ENCODE data around the gene CPNE2.

CPNE2 gene

GRCh38 chr16:57133031-57133430, 40.6 kb downstream of the CPNE2 start:
- Mint-ChIP-seq H3K36me3 (ENCODE audit: low read depth) (no peaks in the 10 kb centered on the region), H3K9me3 (no peaks in the 10 kb centered on the region), H3K27me3 (no peaks in the 10 kb centered on the region), H3K27ac (peak overlapping the region; percentile 94), H3K4me1 (ENCODE audit: low read depth) (peaks cover 74% of the 10 kb centered on the region), H3K4me3 (no peak overlapping the region)
- no peak for DNase-seq

DNA sequence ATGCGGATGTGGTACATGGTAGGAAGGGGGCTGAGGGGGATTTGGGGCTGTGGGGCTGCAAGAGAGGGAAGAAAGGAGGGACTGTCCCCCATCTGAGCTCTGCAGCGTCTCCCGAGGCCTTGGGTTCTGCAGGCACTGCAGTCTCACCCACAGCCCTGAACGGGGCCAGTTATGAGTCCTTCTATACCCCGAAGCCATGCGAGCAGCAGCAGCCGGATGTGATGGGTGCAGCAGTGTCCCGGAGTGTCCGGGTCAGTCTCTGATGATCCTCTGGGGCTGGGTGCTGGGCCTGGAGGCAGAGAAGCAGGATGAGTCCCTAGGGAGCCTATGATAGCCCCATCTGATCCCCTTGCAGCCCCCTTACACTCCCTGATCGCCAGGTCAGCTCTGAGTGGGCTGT, 41.5 kb downstream of the CPNE2 start:
- Mint-ChIP-seq H3K36me3 (ENCODE audit: low read depth) (no peaks in the 10 kb centered on the region), H3K4me3 (peak overlapping the region; percentile 66), H3K4me1 (ENCODE audit: low read depth) (peaks cover 69% of the 10 kb centered on the region), H3K27me3 (no peaks in the 10 kb centered on the region), H3K9me3 (no peaks in the 10 kb centered on the region), H3K27ac (peak overlapping the region; percentile 94)
- peak; percentile 48 for DNase-seq

- Mint-ChIP-seq H3K4me1 (ENCODE audit: low read depth) (peaks cover 63% of the 10 kb centered on the region), H3K27me3 (no peaks in the 10 kb centered on the region), H3K9me3 (no peaks in the 10 kb centered on the region), H3K27ac (peak overlapping the region; percentile 94), H3K36me3 (ENCODE audit: low read depth) (no peaks in the 10 kb centered on the region), H3K4me3 (peak overlapping the region; percentile 66)
- peak; percentile 67 for DNase-seq
Measured at GRCh38 chr16:57134982-57135381, 42.6 kb downstream of the CPNE2 start.

DNA sequence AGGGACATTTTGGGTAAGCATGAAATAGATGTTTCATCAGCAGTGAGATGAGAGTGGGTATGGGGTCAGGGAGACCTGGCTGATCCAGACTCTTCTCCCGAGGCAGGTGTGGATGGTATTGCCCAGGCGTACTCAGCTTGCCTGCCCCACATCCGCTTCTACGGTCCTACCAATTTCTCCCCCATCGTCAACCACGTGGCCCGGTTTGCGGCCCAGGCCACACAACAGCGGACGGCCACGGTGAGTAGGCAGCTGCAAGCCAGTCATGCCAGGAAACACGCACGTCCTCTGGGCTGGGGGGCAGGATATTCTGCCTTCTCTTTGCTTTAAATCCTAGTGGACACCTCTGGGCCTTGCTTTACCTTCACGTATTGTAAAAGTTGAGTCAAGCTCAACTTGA, 44.7 kb downstream of the CPNE2 start:
- no peak overlapping the region for H3K4me3 Mint-ChIP-seq

GRCh38 chr16:57137566-57138273, 45.3 kb downstream of the CPNE2 start:
- peaks cover 60% of the 10 kb centered on the region for H3K4me1 Mint-ChIP-seq (ENCODE audit: low read depth)
- H3K4me3 Mint-ChIP-seq = no peak overlapping the region
- no peaks in the 10 kb centered on the region for H3K27me3 Mint-ChIP-seq
- no peaks in the 10 kb centered on the region for H3K9me3 Mint-ChIP-seq
- H3K36me3 Mint-ChIP-seq (ENCODE audit: low read depth) = no peaks in the 10 kb centered on the region
- H3K27ac Mint-ChIP-seq = peak overlapping the region; percentile 1
- no peak for DNase-seq

More for the DNA sequence above, 44.7 kb downstream of the CPNE2 start:
- peak overlapping the region; percentile 79 for H3K27ac Mint-ChIP-seq
- H3K36me3 Mint-ChIP-seq (ENCODE audit: low read depth) = no peaks in the 10 kb centered on the region
- H3K4me1 Mint-ChIP-seq (ENCODE audit: low read depth) = peaks cover 60% of the 10 kb centered on the region
- no peak for DNase-seq
- H3K9me3 Mint-ChIP-seq = no peaks in the 10 kb centered on the region
- H3K27me3 Mint-ChIP-seq = no peaks in the 10 kb centered on the region

- Mint-ChIP-seq H3K27ac (peak overlapping the region; percentile 1), H3K4me3 (no peak overlapping the region), H3K4me1 (ENCODE audit: low read depth) (peaks cover 61% of the 10 kb centered on the region), H3K9me3 (no peaks in the 10 kb centered on the region), H3K36me3 (ENCODE audit: low read depth) (no peaks in the 10 kb centered on the region), H3K27me3 (no peaks in the 10 kb centered on the region)
- DNase-seq = peak; percentile 15
Measured at GRCh38 chr16:57138281-57138935, 46.0 kb downstream of the CPNE2 start.

DNA sequence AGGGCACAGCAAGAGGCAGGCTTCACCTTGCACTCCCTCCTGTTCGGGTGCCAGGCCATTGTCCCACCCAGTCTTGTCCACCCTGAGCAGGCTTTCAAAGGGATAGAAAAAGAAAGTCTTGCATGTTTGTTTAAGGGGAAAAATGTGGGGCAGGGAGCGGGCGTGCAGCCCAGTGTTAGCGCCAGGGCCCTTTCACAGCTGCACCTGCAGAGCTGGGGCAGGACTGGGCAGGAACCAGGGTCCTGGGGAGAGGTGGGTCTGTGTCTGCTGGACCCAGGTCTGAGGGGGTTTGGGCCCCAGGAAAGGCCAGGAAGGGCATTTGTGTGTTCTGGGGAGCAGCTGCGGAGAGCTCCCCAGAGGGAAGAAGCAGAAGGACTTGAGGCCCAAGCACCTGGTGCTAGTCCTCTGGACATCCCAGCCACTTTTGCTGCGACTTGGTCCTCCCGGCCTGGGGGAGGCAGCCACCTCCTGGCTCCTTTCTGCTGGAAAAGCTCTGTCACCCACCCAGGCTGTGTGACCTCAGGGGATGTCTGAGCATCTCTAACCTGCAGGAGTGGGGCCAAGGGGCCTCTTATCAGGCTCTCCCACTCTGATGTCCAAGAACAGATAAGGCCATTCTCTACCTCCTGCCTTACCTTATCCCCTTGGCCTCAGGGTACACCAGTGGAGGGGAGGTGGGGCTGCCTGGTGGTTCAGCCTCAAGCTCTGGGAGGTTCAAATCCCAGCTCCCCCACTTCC, 48.7 kb downstream of the CPNE2 start:
- H3K4me3 Mint-ChIP-seq = no peak overlapping the region

GRCh38 chr16:57141822-57142631, 49.6 kb downstream of the CPNE2 start:
- Mint-ChIP-seq H3K27ac (peak overlapping the region; percentile 96), H3K9me3 (no peaks in the 10 kb centered on the region), H3K36me3 (ENCODE audit: low read depth) (no peaks in the 10 kb centered on the region), H3K4me3 (peak overlapping the region; percentile 50), H3K27me3 (no peaks in the 10 kb centered on the region), H3K4me1 (ENCODE audit: low read depth) (peaks cover 39% of the 10 kb centered on the region)
- DNase-seq = peak; percentile 59

More for the DNA sequence above, 48.7 kb downstream of the CPNE2 start:
- H3K27ac Mint-ChIP-seq = peak overlapping the region; percentile 96
- peaks cover 42% of the 10 kb centered on the region for H3K4me1 Mint-ChIP-seq (ENCODE audit: low read depth)
- DNase-seq = peak; percentile 38
- no peaks in the 10 kb centered on the region for H3K9me3 Mint-ChIP-seq
- no peaks in the 10 kb centered on the region for H3K36me3 Mint-ChIP-seq (ENCODE audit: low read depth)
- no peaks in the 10 kb centered on the region for H3K27me3 Mint-ChIP-seq

GRCh38 chr16:57143149-57143921, 51.0 kb downstream of the CPNE2 start:
- H3K9me3 Mint-ChIP-seq = no peaks in the 10 kb centered on the region
- no peaks in the 10 kb centered on the region for H3K27me3 Mint-ChIP-seq
- DNase-seq = no peak
- H3K27ac Mint-ChIP-seq = no peak overlapping the region
- H3K36me3 Mint-ChIP-seq (ENCODE audit: low read depth) = no peaks in the 10 kb centered on the region
- H3K4me3 Mint-ChIP-seq = no peak overlapping the region
- peaks cover 39% of the 10 kb centered on the region for H3K4me1 Mint-ChIP-seq (ENCODE audit: low read depth)

GRCh38 chr16:57144027-57144426, 51.6 kb downstream of the CPNE2 start:
- no peak overlapping the region for H3K4me3 Mint-ChIP-seq
- no peak for DNase-seq
- H3K27me3 Mint-ChIP-seq = no peaks in the 10 kb centered on the region
- peaks cover 39% of the 10 kb centered on the region for H3K4me1 Mint-ChIP-seq (ENCODE audit: low read depth)
- no peak overlapping the region for H3K27ac Mint-ChIP-seq
- H3K36me3 Mint-ChIP-seq (ENCODE audit: low read depth) = no peaks in the 10 kb centered on the region
- H3K9me3 Mint-ChIP-seq = no peaks in the 10 kb centered on the region

DNA sequence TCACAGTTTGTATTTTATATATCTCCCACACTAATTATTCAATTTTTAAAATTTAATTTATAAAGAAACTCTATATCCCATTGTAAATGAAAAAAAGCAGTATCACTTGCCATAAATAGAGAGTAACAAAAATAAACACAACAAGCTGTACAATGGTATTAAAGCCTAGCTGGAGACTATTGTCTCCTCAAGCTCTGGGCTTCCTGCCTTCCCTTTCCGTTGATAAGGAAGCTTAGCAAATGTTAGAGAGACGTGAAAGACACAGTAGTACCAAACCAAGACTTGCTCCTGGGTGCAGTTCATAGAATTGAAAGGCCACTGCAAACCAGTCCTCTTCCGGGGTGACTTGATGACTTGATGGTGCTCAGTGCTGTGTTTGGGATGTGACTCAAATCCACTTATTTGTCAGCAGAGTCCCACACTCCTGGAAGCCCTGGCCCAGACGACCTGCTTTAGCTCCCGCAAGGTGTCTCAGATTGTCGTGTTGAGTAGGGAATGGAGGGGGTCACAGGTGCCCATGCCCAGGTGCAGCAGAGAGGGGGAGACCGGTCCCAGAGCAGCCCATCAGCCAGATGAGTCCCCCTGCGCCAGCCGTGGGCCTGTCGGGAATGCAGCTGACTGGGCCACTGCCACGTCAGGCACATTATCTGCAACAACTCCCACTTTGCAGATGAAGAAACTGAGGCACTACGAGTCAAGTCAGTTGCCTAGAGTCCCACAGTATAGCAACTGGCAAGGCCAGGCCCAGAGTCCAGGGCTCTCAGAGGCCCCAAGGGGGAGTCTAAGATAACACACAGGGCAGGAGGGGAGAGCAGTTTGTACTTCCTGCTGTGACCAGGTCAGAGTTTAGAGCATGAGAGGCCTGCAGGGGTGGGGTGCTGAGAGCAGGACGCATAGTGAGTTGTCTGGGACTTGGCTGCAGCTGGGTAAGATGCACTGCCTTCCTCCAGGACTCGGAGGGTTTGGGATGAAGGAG, 53.0 kb downstream of the CPNE2 start:
- no peaks in the 10 kb centered on the region for H3K9me3 Mint-ChIP-seq
- H3K27ac Mint-ChIP-seq = no peak overlapping the region
- no peaks in the 10 kb centered on the region for H3K27me3 Mint-ChIP-seq
- H3K36me3 Mint-ChIP-seq (ENCODE audit: low read depth) = peaks cover under 1% of the 10 kb centered on the region
- peaks cover 34% of the 10 kb centered on the region for H3K4me1 Mint-ChIP-seq (ENCODE audit: low read depth)
- no peak for DNase-seq
- H3K4me3 Mint-ChIP-seq = no peak overlapping the region

DNA sequence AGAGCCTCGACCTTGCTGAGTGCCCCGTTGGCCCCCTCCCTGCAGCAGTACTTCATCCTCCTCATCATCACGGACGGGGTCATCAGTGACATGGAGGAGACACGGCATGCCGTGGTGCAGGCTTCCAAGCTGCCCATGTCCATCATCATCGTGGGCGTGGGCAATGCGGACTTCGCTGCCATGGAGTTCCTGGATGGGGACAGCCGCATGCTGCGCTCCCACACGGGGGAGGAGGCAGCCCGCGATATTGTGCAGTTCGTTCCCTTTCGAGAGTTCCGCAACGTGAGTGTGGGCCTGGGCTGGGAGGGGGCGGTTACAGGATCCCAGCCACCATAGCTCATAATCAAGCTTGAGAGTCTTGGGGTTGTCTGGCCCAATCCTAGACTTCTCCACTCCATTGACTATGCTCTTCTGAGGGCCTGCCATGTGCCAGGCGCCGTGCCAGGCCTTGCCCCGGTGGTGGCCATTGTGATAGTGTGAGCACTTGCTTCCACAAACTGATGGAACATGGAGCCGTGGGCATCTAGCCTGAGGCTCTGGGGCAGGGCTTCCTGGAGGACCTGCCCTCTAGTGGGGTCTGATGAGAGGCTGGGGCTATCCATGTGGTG, 53.8 kb downstream of the CPNE2 start:
- peaks cover 27% of the 10 kb centered on the region for H3K4me1 Mint-ChIP-seq (ENCODE audit: low read depth)
- no peak overlapping the region for H3K4me3 Mint-ChIP-seq
- H3K36me3 Mint-ChIP-seq (ENCODE audit: low read depth) = peaks cover 8% of the 10 kb centered on the region
- no peaks in the 10 kb centered on the region for H3K27me3 Mint-ChIP-seq
- H3K27ac Mint-ChIP-seq = no peak overlapping the region
- DNase-seq = no peak
- H3K9me3 Mint-ChIP-seq = no peaks in the 10 kb centered on the region

Data from activated T-cell treated with anti-CD3 and anti-CD28 coated beads, Interleukin-2, amount 50 U/mL, for 24 hours (primary cell).